ENCODE data around the gene MPC1L. TPM values are rescaled to one million over a fixed set of nuclear protein-coding genes. Genes with fewer than 3 reads are reported as not detected.

MPC1L gene
- polyA plus RNA-seq, 6 donors from 2014 or later: not detected

Other genes starting within 250 kb of the MPC1L start
- 100 to 1,000 TPM; 135 to 199 (median 153) TPM for gene ATP6AP2, start 42.5 kb upstream of the MPC1L start, polyA plus RNA-seq (ENCODE audit: low read depth in 6 of 6)
- gene CXorf38, start 24.1 kb downstream of the MPC1L start, polyA plus RNA-seq (ENCODE audit: low read depth in 6 of 6): 10 to 100 TPM; 17.5 to 44.3 (median 39.5) TPM
- gene MED14, start 112.1 kb downstream of the MPC1L start, polyA plus RNA-seq (ENCODE audit: low read depth in 6 of 6): 10 to 100 TPM in 5 of 6 donors, 1 to 10 TPM in 1; 9.2 to 23.6 (median 15.2) TPM